A673 (cell line): ENCODE measurements around the gene RASA2. TPM values are rescaled to one million over a fixed set of nuclear protein-coding genes. Genes with fewer than 3 reads are reported as not detected.

Experiments
- BruUV-seq: library from RNA; stranded (reverse); fragments of 400-500 nt; replicated peaks from 2 replicates; lab custom pipeline; 2021; lab: Mats Ljungman, UMichigan
- CTCF ChIA-PET: fragments of 300-600 bp; sonication (Branson Sonifier 250); formaldehyde crosslinking; loops from one replicate; lab custom pipeline; 2022; ENCODE audit warnings: antibody characterized with exemption; lab: Charles Lee
- POLR2A ChIA-PET: fragments of 300-600 bp; sonication (Branson Sonifier 250); formaldehyde crosslinking; loops from one replicate; lab custom pipeline; 2022; ENCODE audit warnings: antibody characterized with exemption; ENCODE audit not compliant: low non-redundant PET; lab: Charles Lee
- DNase-seq: peaks from one replicate; pipeline ENCODE4 v3.0.0-alpha.2; 2015; ENCODE audit warnings: low spot score
- H3K27ac ChIP-seq: fragments of 200-600 bp; sonication (generic); 2 replicates; pipeline ENCODE4 v1.5.1; 2016; ENCODE audit warnings: mixed run types, low read depth, mild to moderate bottlenecking, mixed read lengths, antibody characterized with exemption, low read length; ENCODE audit not compliant: poor library complexity, severe bottlenecking
- H3K27me3 ChIP-seq: fragments of 200-600 bp; sonication (generic); replicated peaks from 2 replicates; pipeline ENCODE4 v1.6.1; 2017; ENCODE audit warnings: mixed run types, low read depth, mild to moderate bottlenecking, mixed read lengths, antibody characterized with exemption, low read length; ENCODE audit not compliant: insufficient read depth, poor library complexity
- H3K36me3 ChIP-seq: fragments of 200-600 bp; sonication (generic); 2 replicates; pipeline ENCODE4 v1.6.1; 2016; ENCODE audit warnings: mixed run types, mild to moderate bottlenecking, mixed read lengths, antibody characterized with exemption, low read length; ENCODE audit not compliant: insufficient read depth, poor library complexity, severe bottlenecking
- H3K4me1 ChIP-seq: fragments of 200-600 bp; sonication (generic); 2 replicates; pipeline ENCODE4 v1.6.1; 2017; ENCODE audit warnings: mixed run types, mild to moderate bottlenecking, mixed read lengths, antibody characterized with exemption, low read length; ENCODE audit not compliant: insufficient read depth, poor library complexity, severe bottlenecking
- H3K4me3 ChIP-seq: fragments of 200-600 bp; sonication (generic); 2 replicates; pipeline ENCODE4 v1.5.1; 2016; ENCODE audit warnings: low read depth, mixed run types, mild to moderate bottlenecking, mixed read lengths, low read length; ENCODE audit not compliant: poor library complexity, severe bottlenecking
- H3K9me3 ChIP-seq: fragments of 200-600 bp; sonication (generic); 2 replicates; pipeline ENCODE4 v1.6.1; 2016; ENCODE audit warnings: mixed run types, low read depth, mild to moderate bottlenecking, mixed read lengths, antibody characterized with exemption, low read length; ENCODE audit not compliant: poor library complexity, severe bottlenecking
- CTCF ChIP-seq: fragments of 300-800, 200-600 bp; sonication (generic); conservative IDR thresholded peaks from 2 replicates; pipeline ENCODE4 v1.5.1; 2017; ENCODE audit warnings: low read depth, mild to moderate bottlenecking, antibody characterized with exemption, low read length, moderate library complexity, mixed read lengths
- EZH2 ChIP-seq: fragments of 200-600 bp; sonication (generic); IDR thresholded peaks from 2 replicates; pipeline ENCODE4 v1.6.1; 2017; ENCODE audit warnings: borderline replicate concordance, low read depth, mild to moderate bottlenecking, mixed read lengths, antibody characterized with exemption, low read length; ENCODE audit not compliant: poor library complexity, severe bottlenecking
- intact Hi-C: fragments of 100-400 bp; cut with micrococcal nuclease; formaldehyde crosslinking; loops from one replicate; pipeline ENCODE4 v1.10.0; 2022; ENCODE audit not compliant: unreplicated experiment
- total RNA-seq: library from RNA; stranded (reverse); gene quantifications from 2 replicates; pipeline ENCODE4 v1.2.3, GENCODE V29; 2021

Gene RASA2
- total RNA-seq, 1 experiment from 2014 or later: 17.1 TPM

DNA sequence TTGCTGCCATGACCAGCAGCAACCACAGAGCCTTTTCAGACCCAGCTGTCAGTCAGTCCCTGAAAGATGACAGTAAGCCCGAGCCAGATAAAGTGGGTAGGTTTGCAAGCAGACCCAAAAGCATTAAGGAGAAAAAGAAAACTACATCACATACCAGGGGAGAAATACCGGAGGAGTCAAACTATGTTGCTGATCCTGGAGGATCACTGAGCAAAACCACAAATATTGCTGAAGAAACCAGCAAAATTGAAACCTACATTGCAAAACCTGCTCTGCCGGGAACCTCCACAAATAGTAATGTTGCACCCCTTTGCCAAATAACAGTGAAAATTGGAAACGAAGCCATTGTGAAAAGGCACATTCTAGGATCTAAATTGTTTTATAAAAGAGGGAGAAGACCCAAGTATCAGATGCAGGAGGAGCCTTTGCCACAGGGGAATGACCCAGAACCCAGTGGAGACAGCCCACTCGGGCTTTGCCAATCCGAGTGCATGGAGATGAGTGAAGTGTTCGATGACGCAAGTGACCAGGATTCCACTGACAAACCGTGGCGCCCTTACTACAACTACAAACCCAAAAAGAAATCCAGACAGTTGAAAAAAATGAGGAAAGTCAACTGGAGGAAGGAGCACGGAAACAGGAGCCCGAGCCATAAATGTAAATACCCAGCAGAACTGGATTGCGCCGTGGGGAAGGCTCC, 42.1 kb upstream of the RASA2 start:
- CTCF ChIA-PET: no interaction called here
- no TSS peak for BruUV-seq
- TF ChIP-seq EZH2: no peak
- no peak for TF ChIP-seq CTCF
- POLR2A ChIA-PET: no interaction called here
- Histone ChIP-seq H3K27me3 (no peaks in the 10 kb centered on the region), H3K9me3 (no peaks in the 10 kb centered on the region), H3K4me3 (no peak overlapping the region), H3K36me3 (peaks cover 5% of the 10 kb centered on the region), H3K27ac (no peak overlapping the region), H3K4me1 (no peaks in the 10 kb centered on the region)
- intact Hi-C loops: no loop called here
- DNase-seq: no peak

GRCh38 chr3:141445990-141446389, 40.8 kb upstream of the RASA2 start:
- Histone ChIP-seq H3K4me1 (no peaks in the 10 kb centered on the region), H3K36me3 (peaks cover 5% of the 10 kb centered on the region), H3K27me3 (no peaks in the 10 kb centered on the region), H3K4me3 (no peak overlapping the region), H3K27ac (no peak overlapping the region), H3K9me3 (no peaks in the 10 kb centered on the region)
- DNase-seq: no peak
- no TSS peak for BruUV-seq
- CTCF ChIA-PET: interaction anchor here (0.8 kb wide), 1 partner anchor 329 kb away, joined by 4 read pairs; no protein-coding TSS in a partner anchor
- POLR2A ChIA-PET: no interaction called here
- TF ChIP-seq CTCF (no peak), EZH2 (no peak)
- intact Hi-C loops: no loop called here

- peaks cover 5% of the 10 kb centered on the region for H3K36me3 ChIP-seq
- H3K4me3 ChIP-seq: no peak overlapping the region
- POLR2A ChIA-PET: no interaction called here
- H3K4me1 ChIP-seq: no peaks in the 10 kb centered on the region
- intact Hi-C loops: no loop called here
- no TSS peak for BruUV-seq
- TF ChIP-seq EZH2 (no peak), CTCF (no peak)
- H3K27me3 ChIP-seq: no peaks in the 10 kb centered on the region
- CTCF ChIA-PET: interaction anchor here (0.8 kb wide), 1 partner anchor 329 kb away, joined by 4 read pairs; no protein-coding TSS in a partner anchor
- no peak overlapping the region for H3K27ac ChIP-seq
- DNase-seq: no peak
- no peaks in the 10 kb centered on the region for H3K9me3 ChIP-seq
Observed at GRCh38 chr3:141446737-141447136, 40.1 kb upstream of the RASA2 start.
